Neural progenitor cell (in vitro differentiated cells): ENCODE results near the gene DHRS9. TPM values are rescaled to one million over a fixed set of nuclear protein-coding genes. Genes with fewer than 3 reads are reported as not detected.

Experiments used
- DNase-seq: peaks from one replicate; pipeline ENCODE4 v3.0.0-alpha.2; 2016; ENCODE audit warnings: low spot score
- H2AFZ ChIP-seq: fragments of 200-600 bp; sonication (generic); replicated peaks from 2 replicates; pipeline ENCODE4 v1.6.1; 2016; ENCODE audit warnings: antibody characterized with exemption
- H3F3A ChIP-seq: fragments of 200-600 bp; sonication (generic); 2 replicates; pipeline ENCODE4 v1.6.1; 2016; ENCODE audit warnings: antibody characterized with exemption, low read depth
- H3K27ac ChIP-seq: fragments of 200-600 bp; sonication (generic); 2 replicates; pipeline ENCODE4 v1.5.1; 2016; ENCODE audit warnings: mild to moderate bottlenecking
- H3K27me3 ChIP-seq: fragments of 200-600 bp; sonication (generic); 2 replicates; pipeline ENCODE4 v1.6.1; 2016; ENCODE audit warnings: mild to moderate bottlenecking, moderate library complexity
- H3K36me3 ChIP-seq: fragments of 200-600 bp; sonication (generic); 2 replicates; pipeline ENCODE4 v1.5.1; 2016
- H3K4me1 ChIP-seq: fragments of 200-600 bp; sonication (generic); 2 replicates; pipeline ENCODE4 v1.6.1; 2016; ENCODE audit warnings: mixed run types
- H3K4me2 ChIP-seq: fragments of 200-600 bp; sonication (generic); 2 replicates; pipeline ENCODE4 v1.6.1; 2016
- H3K4me3 ChIP-seq: fragments of 200-600 bp; sonication (generic); 2 replicates; pipeline ENCODE4 v1.5.1; 2016
- H3K79me2 ChIP-seq: fragments of 200-600 bp; sonication (generic); 2 replicates; pipeline ENCODE4 v1.6.1; 2016; ENCODE audit warnings: low read depth
- H3K9ac ChIP-seq: fragments of 200-600 bp; sonication (generic); 2 replicates; pipeline ENCODE4 v1.6.1; 2016
- H3K9me3 ChIP-seq: fragments of 200-600 bp; sonication (generic); 2 replicates; pipeline ENCODE4 v1.5.1; 2016; ENCODE audit warnings: low read depth
- H4K20me1 ChIP-seq: fragments of 200-600 bp; sonication (generic); 2 replicates; pipeline ENCODE4 v1.6.1; 2016; ENCODE audit warnings: low read depth
- H3K27ac Mint-ChIP-seq: 3 replicates; pipeline ENCODE4 v1.8.0; 2021; ENCODE audit warnings: mixed read lengths
- H3K27me3 Mint-ChIP-seq: 2 replicates; pipeline ENCODE4 v1.8.0; 2022; ENCODE audit warnings: low read depth, mild to moderate bottlenecking, inconsistent platforms, moderate library complexity, mixed read lengths; ENCODE audit not compliant: insufficient read depth
- H3K36me3 Mint-ChIP-seq: 3 replicates; pipeline ENCODE4 v1.8.0; 2021; ENCODE audit warnings: mixed read lengths
- H3K4me1 Mint-ChIP-seq: 3 replicates; pipeline ENCODE4 v1.8.0; 2021; ENCODE audit warnings: mixed read lengths
- H3K4me3 Mint-ChIP-seq: 3 replicates; pipeline ENCODE4 v1.8.0; 2021; ENCODE audit warnings: mild to moderate bottlenecking, moderate library complexity, mixed read lengths
- H3K9me3 Mint-ChIP-seq: 3 replicates; pipeline ENCODE4 v1.8.0; 2020; ENCODE audit warnings: mixed read lengths
- CTCF ChIP-seq: fragments of 200-600 bp; sonication (generic); IDR thresholded peaks from 2 replicates; pipeline ENCODE4 v1.5.1; 2017; ENCODE audit warnings: antibody characterized with exemption, mild to moderate bottlenecking
- EZH2 ChIP-seq: fragments of 200-600 bp; sonication (generic); IDR thresholded peaks from 2 replicates; pipeline ENCODE4 v1.6.1; 2017; ENCODE audit warnings: antibody characterized with exemption, mild to moderate bottlenecking, moderate library complexity
- EZH2phosphoT487 ChIP-seq: fragments of 200-600 bp; sonication (generic); IDR thresholded peaks from 2 replicates; pipeline ENCODE4 v1.6.1; 2017; ENCODE audit warnings: antibody characterized with exemption
- total RNA-seq: library from RNA; depleted of rRNA; stranded (reverse); fragments of >200 nt; gene quantifications from 2 replicates; pipeline ENCODE4 v1.2.3, GENCODE V29; 2015; ENCODE audit warnings: low replicate concordance

DHRS9 gene
- total RNA-seq, 1 donor from 2014 or later, result not detected

- no peaks in the 10 kb centered on the region for H3K9me3 Mint-ChIP-seq
- no peak overlapping the region for H2AFZ ChIP-seq
- no peak overlapping the region for H3K27ac ChIP-seq
- H3K9me3 ChIP-seq, result no peaks in the 10 kb centered on the region
- H3K36me3 Mint-ChIP-seq, result no peaks in the 10 kb centered on the region
- no peak overlapping the region for H3K9ac ChIP-seq
- peaks cover 5% of the 10 kb centered on the region for H3K27me3 Mint-ChIP-seq
- no peaks in the 10 kb centered on the region for H3K79me2 ChIP-seq
- H3K4me3 Mint-ChIP-seq, result no peak overlapping the region
- no peaks in the 10 kb centered on the region for H4K20me1 ChIP-seq
- no peak for TF ChIP-seq EZH2
- no peak for TF ChIP-seq CTCF
- H3K27me3 ChIP-seq, result peaks cover 8% of the 10 kb centered on the region
- H3K4me1 ChIP-seq, result peaks cover 12% of the 10 kb centered on the region
- no peak overlapping the region for H3K27ac Mint-ChIP-seq
- no peaks in the 10 kb centered on the region for H3F3A ChIP-seq
- no peak for DNase-seq
- no peak overlapping the region for H3K4me2 ChIP-seq
- H3K4me1 Mint-ChIP-seq, result peaks cover 11% of the 10 kb centered on the region
- no peak overlapping the region for H3K4me3 ChIP-seq
- no peaks in the 10 kb centered on the region for H3K36me3 ChIP-seq
These were observed 37.5 kb downstream of the DHRS9 start for GRCh38 chr2:169106563-169107545.

- peaks cover 5% of the 10 kb centered on the region for H3K27me3 Mint-ChIP-seq
- H3K4me1 ChIP-seq, result peaks cover 12% of the 10 kb centered on the region
- H3K4me3 Mint-ChIP-seq, result no peak overlapping the region
- H3K4me2 ChIP-seq, result no peak overlapping the region
- TF ChIP-seq EZH2phosphoT487, result no peak
- TF ChIP-seq EZH2, result no peak
- TF ChIP-seq CTCF, result no peak
- peaks cover 11% of the 10 kb centered on the region for H3K4me1 Mint-ChIP-seq
- DNase-seq, result no peak
- no peaks in the 10 kb centered on the region for H3K36me3 ChIP-seq
- no peak overlapping the region for H3K27ac ChIP-seq
- peaks cover 8% of the 10 kb centered on the region for H3K27me3 ChIP-seq
- H2AFZ ChIP-seq, result no peak overlapping the region
- H3K4me3 ChIP-seq, result no peak overlapping the region
- H3K9ac ChIP-seq, result no peak overlapping the region
- H3K79me2 ChIP-seq, result no peaks in the 10 kb centered on the region
- H3K9me3 Mint-ChIP-seq, result no peaks in the 10 kb centered on the region
- no peaks in the 10 kb centered on the region for H3F3A ChIP-seq
- H3K36me3 Mint-ChIP-seq, result no peaks in the 10 kb centered on the region
- H4K20me1 ChIP-seq, result no peaks in the 10 kb centered on the region
- H3K27ac Mint-ChIP-seq, result no peak overlapping the region
- no peaks in the 10 kb centered on the region for H3K9me3 ChIP-seq
These were observed 38.3 kb downstream of the DHRS9 start for GRCh38 chr2:169107645-169108044.

- Mint-ChIP-seq H3K27me3 (peaks cover 5% of the 10 kb centered on the region), H3K27ac (no peak overlapping the region), H3K4me3 (no peak overlapping the region), H3K4me1 (peaks cover 11% of the 10 kb centered on the region), H3K9me3 (no peaks in the 10 kb centered on the region), H3K36me3 (no peaks in the 10 kb centered on the region)
- peaks cover 12% of the 10 kb centered on the region for H3K4me1 ChIP-seq
- H3K79me2 ChIP-seq, result no peaks in the 10 kb centered on the region
- no peaks in the 10 kb centered on the region for H3F3A ChIP-seq
- no peak overlapping the region for H2AFZ ChIP-seq
- TF ChIP-seq EZH2phosphoT487, result no peak
- no peak for TF ChIP-seq CTCF
- no peak for TF ChIP-seq EZH2
- no peak overlapping the region for H3K27ac ChIP-seq
- no peak overlapping the region for H3K4me2 ChIP-seq
- DNase-seq, result no peak
- H4K20me1 ChIP-seq, result no peaks in the 10 kb centered on the region
- no peak overlapping the region for H3K9ac ChIP-seq
- peaks cover 8% of the 10 kb centered on the region for H3K27me3 ChIP-seq
- no peaks in the 10 kb centered on the region for H3K36me3 ChIP-seq
- no peaks in the 10 kb centered on the region for H3K9me3 ChIP-seq
- no peak overlapping the region for H3K4me3 ChIP-seq
These were observed 38.9 kb downstream of the DHRS9 start for GRCh38 chr2:169108099-169108884.
